Measurements from ENCODE around the gene ROCK2. TPM values are rescaled to one million over a fixed set of nuclear protein-coding genes. Genes with fewer than 3 reads are reported as not detected.
"Not testable (repeated sequence)": the region's sequence is repeated elsewhere in the genome, so short reads cannot be mapped to it uniquely, and the experiment has no call there.

Gene ROCK2
- total RNA-seq, 1 experiment from 2014 or later = 21.8 TPM

DNA sequence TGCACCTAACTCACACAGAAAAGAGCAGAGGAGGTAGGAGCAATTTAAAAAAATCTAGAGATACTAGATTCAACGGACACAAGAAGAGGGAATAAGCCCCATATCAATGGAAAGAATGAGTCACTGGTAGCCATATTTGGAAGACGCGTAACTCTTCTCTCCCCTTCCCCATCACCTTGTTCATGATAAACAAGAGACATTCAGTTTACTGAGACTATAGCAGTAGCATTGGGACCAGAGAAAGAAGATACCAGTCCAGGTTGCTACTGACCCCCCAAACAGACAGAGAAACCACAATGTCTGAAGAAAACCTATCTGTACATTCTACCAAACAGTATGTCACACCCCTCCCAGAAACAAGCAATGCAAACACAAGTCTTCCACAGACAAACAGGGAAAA is 108.1 kb downstream of the ROCK2 start:
- peak; percentile 3 for DNase-seq (ENCODE audit: low read depth)

DNA sequence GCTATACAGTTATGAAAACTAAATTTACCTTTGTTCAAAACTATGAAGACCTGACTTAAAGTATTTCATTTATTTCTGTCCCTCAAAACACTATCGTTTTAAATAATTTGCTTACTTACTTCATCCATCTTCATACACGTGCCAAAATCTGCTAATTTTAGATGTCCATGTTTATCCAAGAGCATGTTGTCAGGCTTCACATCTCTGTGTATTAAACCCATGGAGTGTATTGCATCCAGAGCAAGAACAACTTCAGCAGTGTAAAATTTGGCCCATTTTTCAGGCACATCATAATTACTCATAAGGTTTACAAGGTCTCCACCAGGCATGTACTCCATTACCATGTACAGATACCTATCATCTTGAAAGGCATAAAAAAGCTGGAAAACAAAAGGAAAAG is 108.9 kb downstream of the ROCK2 start:
- DNase-seq (ENCODE audit: low read depth) = no peak

DNA sequence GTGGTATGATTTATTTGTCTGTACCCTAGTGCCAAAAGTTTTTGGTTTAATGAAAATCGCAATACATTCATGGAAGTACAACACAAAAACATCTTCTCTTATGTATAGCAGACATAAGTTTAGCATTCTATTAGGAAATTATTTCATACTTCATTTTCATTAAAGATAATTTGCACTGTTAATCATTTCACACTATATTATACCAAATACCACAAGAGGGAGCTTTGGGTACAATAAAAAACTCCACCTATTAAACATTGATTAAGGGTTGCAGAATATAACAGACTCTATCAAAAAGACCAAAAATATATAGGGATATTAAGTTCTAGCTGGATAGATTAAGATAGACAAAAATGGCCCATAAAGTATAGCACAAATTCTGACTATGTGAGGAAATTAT is 110.1 kb downstream of the ROCK2 start:
- DNase-seq (ENCODE audit: low read depth) = peak; percentile 11

DNA sequence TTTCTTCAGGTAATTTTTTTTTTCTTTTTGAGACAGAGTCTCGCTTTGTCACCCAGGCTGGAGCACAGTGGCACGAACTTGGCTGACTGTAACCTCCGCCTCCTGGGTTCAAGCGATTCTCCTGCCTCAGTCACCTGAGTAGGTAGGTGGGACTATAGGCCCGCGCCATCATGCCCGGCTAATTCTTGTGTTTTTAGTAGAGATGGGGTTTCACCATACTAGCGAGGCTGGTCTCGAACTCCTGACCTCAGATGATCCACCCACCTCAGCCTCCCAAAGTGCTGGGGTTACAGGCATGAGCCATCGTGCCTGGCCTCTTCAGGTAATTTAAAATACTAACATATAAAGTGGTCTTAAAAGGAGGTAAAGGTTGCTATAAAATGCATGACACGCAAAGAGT is 113.2 kb downstream of the ROCK2 start:
- DNase-seq (ENCODE audit: low read depth) = not testable (repeated sequence)

DNA sequence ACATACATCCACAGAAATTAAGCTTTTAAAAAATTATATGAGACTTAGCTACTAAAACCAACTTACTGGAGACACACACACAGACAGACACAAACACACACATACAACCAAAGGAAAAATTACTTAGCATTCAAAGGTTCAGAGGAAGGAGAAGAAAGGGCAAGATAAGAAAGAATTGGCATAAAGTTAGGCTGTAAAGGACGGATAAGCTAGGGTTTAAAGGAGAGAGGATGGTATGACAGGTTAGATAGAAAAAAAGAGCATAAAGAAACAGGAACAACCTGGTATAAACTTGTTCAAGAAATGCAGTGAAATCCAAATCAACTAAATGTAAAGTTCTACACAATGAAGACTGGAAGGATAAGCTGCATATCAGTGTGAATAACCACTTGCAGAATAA is 115.7 kb downstream of the ROCK2 start:
- no peak for DNase-seq (ENCODE audit: low read depth)

DNA sequence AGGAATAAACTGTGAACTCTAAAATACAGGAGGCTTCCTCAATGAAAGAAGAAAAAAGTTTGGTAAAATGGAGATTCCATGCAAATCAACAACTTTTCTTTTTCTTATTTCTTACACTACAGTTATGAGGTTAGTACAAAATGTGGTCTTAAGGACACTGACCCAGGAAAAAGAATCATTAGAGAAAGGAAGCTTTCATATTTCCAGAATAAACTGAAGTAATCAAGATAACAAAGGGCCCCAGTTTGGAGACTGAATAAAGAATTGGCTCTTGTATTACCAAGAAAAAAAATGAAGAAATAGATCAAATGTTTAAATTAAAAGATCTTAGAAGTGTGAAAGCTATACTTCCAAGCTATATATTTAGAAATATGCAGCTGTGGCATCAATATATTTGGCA is 116.8 kb downstream of the ROCK2 start:
- DNase-seq (ENCODE audit: low read depth) = no peak

DNA sequence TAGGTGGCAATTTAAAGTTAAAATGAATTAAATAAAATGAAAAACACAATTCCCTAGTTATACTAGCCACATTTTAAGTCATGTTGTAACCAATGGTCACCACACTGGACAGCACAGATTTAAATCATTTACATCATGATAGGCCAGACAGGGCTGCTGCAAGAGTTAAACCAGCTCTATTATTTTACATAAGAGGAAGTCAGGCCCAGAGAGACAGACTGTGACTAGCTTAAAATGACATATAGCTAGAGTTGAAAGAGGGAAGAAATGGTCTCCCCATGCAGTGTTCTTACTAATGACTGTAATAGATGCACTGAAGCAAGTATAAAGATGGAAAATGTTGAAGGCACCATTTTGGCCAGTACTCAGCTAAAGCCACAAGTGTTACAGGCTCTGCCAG is 119.5 kb downstream of the ROCK2 start:
- no peak for DNase-seq (ENCODE audit: low read depth)

DNA sequence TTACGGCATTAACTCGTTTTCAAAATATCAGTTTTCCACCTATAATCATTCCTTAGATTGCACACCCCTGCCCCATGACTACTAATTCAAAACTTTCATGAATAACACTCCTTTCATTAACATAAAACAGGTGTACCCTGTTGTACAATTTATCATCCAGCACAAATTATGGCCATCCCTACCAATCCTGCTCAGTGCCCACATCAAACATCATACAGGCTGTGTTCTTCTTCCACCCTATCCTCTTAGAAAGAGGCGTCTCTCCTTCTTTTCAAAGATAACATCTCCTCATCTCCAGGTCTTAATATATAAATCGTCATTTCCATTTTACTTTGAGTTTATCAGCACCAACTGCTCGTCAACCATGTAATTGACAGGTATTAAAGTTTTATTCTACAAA is 121.6 kb downstream of the ROCK2 start:
- no peak for DNase-seq (ENCODE audit: low read depth)

DNA sequence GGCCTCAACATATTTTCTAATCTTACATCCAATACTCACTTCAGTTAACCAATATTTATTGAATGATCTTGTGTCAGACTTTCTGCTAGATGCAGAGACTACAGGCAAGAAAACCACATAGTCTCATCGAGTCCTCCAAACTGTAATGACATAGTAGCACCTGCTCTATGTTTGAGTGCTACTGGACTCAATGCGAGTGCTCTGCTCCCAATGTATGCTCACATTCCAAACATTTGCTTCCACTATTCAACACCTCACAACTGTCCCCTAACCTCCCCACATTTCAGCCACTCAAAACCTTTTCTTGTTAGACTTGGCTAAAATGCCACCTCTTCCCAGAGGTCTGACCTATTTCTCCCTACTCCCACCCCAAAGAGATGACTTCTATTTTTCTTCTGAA is 124.0 kb downstream of the ROCK2 start:
- no peak for DNase-seq (ENCODE audit: low read depth)

DNA sequence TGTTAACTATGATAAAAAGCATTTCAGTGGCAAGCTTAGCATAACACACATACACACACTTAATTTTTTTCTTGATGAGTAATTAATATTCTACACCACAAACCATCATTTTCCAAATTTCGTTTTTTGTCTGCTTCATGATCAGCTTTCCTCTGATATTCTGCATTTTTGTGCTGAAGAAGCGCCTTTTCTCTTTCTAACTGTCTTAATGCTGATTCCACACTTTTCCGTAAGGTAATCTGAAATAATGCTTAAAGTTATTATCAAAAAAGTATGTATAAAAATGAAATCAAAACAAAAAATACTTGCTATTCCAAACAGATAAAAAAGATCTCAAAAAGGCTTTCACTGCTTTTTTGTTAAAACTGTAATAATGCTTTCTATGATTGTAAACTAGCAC is 129.0 kb downstream of the ROCK2 start:
- DNase-seq (ENCODE audit: low read depth) = no peak

DNA sequence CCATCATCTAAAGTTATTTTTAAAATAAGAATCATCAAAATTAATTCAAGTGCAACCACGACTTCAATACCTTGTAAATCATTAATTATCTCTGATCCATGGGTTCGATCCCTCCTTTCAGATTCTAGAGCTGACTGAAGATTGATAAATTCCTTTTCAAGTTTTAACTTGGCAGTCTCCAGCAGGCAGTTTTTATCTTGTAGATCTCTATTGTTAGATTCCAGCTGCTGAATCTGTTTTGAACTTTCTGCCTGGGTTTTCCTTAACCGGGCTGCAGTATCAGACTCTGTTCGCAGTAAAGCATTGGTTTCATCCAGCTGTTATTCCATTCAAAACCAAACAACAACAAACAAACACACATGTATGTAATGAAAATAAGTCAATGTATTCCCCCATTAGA is 129.7 kb downstream of the ROCK2 start:
- DNase-seq (ENCODE audit: low read depth) = no peak

DNA sequence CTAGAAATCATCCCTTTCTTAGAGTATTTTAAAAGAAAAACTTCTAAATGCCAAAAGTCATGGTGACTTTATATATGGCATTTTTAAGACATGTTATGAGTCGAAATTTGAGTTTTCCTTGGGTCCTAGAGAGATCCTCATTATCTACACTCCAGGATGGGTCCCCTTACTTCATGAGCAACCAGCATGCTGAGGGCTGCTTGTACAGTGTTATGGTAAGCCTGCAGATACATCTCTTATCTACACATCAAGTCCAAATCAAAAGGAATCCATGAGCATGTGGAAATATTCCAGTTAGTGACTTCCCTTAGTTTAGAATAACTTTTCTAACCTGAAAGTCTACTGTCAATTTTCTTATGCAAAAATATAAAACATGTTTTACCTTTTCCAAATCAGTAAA is 130.5 kb downstream of the ROCK2 start:
- DNase-seq (ENCODE audit: low read depth) = no peak

DNA sequence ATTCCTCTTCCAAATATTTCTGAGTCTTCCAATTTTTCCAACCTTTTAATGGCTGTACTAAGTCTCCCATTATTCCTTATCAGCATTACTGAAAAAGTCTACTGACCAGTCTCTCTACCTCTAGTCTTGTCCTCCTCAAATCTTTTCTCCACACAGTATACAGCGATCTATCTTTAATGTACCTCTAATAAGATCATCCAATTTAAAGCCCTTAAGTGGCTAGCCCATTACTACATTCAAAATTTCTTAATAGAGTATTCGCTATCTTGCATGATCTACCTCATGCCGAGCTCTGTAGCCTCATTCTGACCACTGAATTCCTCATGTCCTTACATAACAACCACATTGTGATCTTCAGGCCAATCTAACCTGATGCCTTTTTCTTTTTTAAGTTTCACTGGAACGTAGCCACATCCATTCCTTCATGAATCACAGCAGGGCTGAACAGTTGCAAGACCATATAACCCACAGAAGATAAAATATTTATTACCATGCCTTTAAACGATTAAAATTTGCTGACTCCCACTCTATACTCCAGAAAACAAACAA is 131.3 kb downstream of the ROCK2 start:
- peak; percentile 80 for DNase-seq (ENCODE audit: low read depth)

DNA sequence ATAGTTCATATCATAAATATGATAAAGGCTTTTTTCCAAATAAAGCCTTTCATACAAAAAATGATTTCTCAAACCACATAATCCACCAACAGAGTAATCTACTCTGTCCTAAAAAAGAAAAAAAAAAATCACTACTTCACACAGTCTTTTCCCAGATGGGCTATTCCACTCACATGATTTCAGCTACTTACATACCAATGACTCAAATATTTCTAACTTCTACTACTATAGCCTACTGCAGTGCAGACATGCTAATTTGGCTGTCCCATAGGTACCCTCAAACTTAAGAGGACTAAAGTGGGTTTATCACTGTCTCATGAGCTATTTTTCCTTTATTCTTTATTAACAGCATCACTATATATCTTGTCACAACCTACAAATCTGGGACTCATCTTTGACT is 131.8 kb downstream of the ROCK2 start:
- no peak for DNase-seq (ENCODE audit: low read depth)

DNA sequence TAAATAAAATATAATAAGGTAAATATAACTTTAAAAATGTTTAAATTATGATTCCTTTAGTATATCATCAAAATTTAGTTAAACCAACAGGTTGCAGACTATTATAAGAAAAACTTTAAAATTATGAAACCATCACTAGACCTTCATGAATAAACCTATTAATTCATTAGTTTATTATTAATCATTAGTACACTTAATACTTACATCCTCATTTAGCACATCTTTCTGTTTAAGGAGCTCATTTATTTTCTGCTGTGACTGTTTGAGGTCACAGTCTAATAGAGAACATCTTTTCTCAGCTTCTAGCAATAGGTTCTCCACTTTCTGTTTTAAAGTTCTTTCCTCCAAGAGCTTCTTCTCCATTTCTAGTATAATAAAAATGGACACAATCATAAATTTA is 136.4 kb downstream of the ROCK2 start:
- DNase-seq (ENCODE audit: low read depth) = no peak

DNA sequence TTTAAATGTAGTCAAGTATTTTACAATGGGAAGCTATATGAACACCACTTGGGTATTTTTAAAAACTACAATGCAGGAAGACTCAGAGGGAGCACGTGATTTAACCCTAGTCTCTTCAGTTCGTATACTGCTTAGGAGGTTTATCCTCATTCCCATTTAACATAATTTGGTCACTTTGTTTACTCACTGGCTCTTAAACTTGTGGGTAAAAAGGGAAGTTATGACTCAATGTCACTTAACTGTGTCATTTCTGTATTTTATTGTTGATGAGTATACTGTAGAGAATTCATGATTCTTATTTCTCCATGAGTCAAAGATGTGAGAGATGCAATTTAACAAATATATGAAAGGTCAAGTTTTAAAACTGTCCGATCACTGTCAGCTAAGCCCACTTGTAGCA is 141.0 kb downstream of the ROCK2 start:
- DNase-seq (ENCODE audit: low read depth) = peak; percentile 88

DNA sequence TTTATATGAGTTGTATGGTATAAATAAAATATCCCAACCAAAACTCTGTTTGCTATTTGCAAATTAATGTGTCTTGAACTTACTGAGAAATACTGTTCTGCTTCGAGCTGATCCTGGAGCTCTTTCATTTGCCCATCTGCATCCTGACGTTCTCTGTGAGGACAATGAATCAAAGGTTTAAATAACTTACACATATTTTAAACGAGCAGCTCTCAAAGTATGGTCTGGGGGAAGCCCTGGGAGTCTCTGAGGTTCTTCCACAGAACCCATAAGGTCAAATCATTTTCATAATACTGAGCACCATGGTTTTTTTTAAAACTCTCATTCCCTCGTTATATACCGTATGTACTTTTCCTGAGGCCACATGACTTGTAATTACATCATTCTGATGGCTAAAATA is 142.5 kb downstream of the ROCK2 start:
- DNase-seq (ENCODE audit: low read depth) = no peak

DNA sequence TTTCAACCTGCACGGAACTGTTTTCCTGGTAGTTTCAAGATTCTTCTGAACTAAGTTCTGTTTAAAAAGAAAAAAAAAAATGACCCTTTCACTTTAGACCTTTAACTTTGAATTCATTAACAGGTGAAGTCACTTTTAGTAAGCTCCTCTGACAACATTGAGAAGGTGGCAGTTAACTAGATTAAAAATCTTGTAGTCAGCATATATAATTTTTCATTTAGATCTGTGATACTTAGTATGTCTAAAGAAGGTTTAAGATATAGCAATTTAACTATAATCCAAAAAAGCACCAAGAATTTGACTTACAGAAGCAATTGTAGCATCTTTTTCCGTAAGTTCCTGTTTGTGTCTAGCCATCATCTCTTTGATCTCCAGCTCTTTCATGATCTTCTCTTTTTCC is 143.8 kb downstream of the ROCK2 start:
- no peak for DNase-seq (ENCODE audit: low read depth)

DNA sequence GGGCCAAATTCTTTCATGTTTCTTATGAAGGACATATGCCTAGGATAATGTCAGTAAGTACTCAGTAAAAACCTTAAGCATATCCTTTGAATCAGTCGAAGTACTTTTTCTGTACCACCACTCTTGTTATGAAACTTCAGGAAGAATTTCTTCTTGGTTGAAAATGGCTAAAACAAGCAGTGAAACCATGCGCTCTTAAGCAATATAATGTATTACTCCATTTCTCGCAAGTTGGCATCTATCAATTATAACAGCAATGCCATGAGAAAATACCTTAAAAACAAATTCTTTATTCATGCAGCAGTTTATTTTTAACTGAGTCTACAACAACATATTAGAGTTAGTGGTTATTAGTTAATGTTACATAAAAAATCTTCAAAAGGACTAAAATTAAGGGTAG is 148.2 kb downstream of the ROCK2 start:
- no peak for DNase-seq (ENCODE audit: low read depth)

DNA sequence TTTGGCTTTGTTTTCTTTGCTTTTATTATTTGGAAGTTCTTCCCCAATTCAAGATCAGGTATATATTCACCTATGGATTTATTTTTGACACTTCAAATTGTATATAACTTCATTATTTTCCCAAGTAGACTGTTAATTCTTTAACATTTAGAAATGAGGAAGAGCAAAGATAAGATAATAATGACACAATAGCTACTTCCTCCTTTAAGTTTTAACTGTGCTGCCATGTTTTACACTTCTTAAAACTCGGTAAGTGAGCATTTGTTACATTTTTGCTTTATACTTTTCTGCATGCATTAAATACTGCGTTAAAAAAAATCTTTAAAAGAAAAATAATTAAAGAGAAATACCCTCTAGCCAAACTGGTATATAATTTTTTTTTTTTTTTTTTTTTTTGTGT is 156.7 kb downstream of the ROCK2 start:
- DNase-seq (ENCODE audit: low read depth) = no peak

DNA sequence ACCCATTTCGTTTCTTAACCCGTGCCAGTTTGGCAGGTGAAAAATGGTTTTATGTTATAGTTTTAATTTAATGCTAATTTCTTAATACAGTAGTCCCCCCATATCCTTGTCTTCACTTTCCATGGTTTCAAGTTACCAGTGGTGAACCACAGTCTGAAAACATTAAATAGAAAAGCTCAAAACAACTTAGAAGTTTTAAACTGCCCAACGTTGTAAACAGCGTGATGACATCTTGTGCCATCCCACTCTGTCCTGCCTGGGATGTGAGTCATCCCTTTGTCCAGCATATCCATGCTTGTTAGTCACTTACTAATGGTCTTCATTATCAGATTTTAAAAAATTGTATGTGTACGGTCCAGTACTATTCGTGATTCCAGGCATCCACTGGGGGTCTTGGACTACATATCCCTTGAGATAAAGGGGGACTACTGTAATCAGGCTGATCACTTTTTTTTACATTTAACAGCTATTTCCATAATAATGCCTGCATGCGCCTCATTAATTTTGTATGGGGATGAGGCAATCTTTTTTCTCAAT is 157.3 kb downstream of the ROCK2 start:
- DNase-seq (ENCODE audit: low read depth) = peak; percentile 83

DNA sequence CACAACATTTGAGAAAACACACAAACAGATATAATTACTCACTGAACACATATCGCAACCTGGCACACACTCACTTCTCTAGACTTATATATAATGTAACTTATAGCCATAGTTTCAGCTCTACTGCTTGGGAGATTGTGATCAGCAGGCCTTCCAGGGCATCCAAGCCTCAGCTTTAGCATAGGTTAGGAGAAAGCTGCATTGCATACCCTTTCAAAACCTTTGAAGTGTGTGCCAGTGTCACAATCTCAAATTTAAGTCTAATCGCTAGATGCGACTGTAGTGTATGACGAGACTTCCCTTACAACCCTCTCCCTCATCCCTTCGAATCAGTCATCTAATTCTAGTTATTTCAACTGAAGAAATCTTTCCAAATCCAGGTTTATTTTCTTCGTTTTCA is 158.3 kb downstream of the ROCK2 start:
- DNase-seq (ENCODE audit: low read depth) = no peak

DNA sequence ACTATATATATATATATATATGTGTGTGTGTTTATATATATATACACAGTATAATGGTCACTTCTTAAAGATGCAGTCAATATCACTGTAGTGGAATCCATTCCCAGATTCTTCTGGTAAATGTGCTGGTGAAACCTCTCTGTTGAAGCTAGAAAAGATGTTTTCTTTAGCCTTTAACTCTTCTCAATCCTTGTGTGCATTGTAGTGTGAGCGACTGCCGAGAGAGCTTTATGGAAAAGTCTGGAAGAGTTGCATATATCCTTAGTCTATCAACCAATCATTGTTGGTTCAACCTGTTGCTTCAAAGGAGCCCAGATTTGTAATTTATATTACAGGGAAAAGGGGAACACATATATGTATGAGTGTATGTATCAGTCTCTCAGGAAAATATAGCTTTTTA is 161.5 kb downstream of the ROCK2 start:
- DNase-seq (ENCODE audit: low read depth) = no peak

DNA sequence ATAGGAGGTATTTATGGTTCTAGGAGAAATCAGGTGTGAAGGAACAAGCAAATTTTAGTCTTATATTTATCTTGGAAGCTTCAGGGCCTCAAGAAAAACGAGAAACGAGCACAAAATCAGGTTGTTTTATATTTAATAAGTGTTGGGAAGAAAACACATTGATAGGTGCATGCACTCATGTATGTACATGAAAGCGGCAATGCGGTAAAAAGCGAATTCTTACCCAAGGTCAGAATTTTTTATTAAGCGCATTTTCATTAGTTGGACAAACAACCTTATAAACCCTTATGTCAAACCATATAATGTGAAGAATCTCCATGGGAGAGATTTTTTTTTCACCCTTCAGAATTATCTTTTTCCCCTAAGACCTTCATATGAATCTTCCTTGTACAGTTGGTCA is 163.8 kb downstream of the ROCK2 start:
- DNase-seq (ENCODE audit: low read depth) = no peak

DNA sequence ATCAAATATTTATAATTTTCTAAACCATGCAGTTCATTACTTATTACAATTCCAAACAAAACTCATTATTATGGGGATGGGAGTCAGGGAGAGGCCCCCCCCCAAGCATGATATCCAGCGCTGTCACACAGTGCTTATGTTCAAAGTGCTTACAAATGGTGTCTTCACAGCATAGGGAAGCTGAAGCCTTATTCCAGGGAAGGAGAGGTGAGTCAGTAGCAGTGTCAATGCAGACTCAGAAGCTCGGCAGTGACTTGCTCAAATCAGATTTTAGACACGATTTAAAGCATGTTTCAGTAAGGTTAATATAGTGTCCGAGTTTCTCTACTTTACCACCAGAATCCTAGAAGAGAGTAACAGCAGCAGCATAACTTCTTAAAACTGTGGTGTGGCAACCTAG is 164.5 kb downstream of the ROCK2 start:
- DNase-seq (ENCODE audit: low read depth) = no peak

Measured in M059J (cell line).